Endothelial cell of umbilical vein (primary cell): Measurements from ENCODE around the gene ACIN1. TPM values are rescaled to one million over a fixed set of nuclear protein-coding genes. Genes with fewer than 3 reads are reported as not detected.

Experiments used
- BruUV-seq: library from RNA; stranded (reverse); fragments of 400-500 nt; replicated peaks from 2 replicates; lab custom pipeline; 2021; lab: Mats Ljungman, UMichigan
- CTCF ChIA-PET: fragments of 300-600, 350-600 bp; sonication (Branson Sonifier 250); formaldehyde crosslinking; loops from one replicate; lab custom pipeline; 2021; ENCODE audit warnings: antibody characterized with exemption, inconsistent platforms; lab: Charles Lee
- POLR2A ChIA-PET: fragments of 300-600, 350-600 bp; sonication (Branson Sonifier 250); formaldehyde crosslinking; loops from one replicate; lab custom pipeline; 2021; ENCODE audit warnings: antibody characterized with exemption, inconsistent platforms; lab: Charles Lee
- DNase-seq: peaks from one replicate; pipeline ENCODE4 v3.0.0-alpha.2; 2011; ENCODE audit warnings: low read depth, low spot score
- FAIRE-seq: peaks from 2 replicates; lab custom pipeline; 2011; peaks lifted over from hg19 to GRCh38; lab: Jason Lieb, UNC
- H2AFZ ChIP-seq: 2 replicates; pipeline ENCODE4 v1.6.0; 2012; ENCODE audit warnings: low read depth, low read length, control low read depth, inconsistent platforms
- H3K27ac ChIP-seq: 2 replicates; pipeline ENCODE4 v1.5.1; 2011; ENCODE audit warnings: low read depth, mild to moderate bottlenecking, control low read depth, low read length, moderate library complexity; ENCODE audit not compliant: insufficient read depth
- H3K27me3 ChIP-seq, 2 experiments: 2 replicates each; pipeline versions ENCODE4 v1.6.0 to v1.6.1; 2011; ENCODE audit warnings: low read length in 2 of 2, mixed read lengths in 1 of 2; ENCODE audit not compliant: control insufficient read depth in 2 of 2, insufficient read depth in 2 of 2
- H3K36me3 ChIP-seq, 2 experiments: 2 replicates in 1 of 2; 3 replicates in 1 of 2; pipeline ENCODE4 v1.5.1; 2011; ENCODE audit warnings: low read length in 2 of 2, mild to moderate bottlenecking in 1 of 2, moderate library complexity in 1 of 2; ENCODE audit not compliant: control insufficient read depth in 2 of 2, insufficient read depth in 2 of 2; ENCODE audit errors: extremely low read depth in 1 of 2
- H3K4me1 ChIP-seq: 3 replicates; pipeline ENCODE4 v1.5.1; 2011; ENCODE audit warnings: mild to moderate bottlenecking, low read length; ENCODE audit not compliant: control insufficient read depth, insufficient read depth; ENCODE audit errors: extremely low read depth
- H3K4me2 ChIP-seq: 2 replicates; pipeline ENCODE4 v1.6.1; 2011; ENCODE audit warnings: low read length, control low read depth, mixed read lengths; ENCODE audit not compliant: insufficient read depth
- H3K4me3 ChIP-seq, 3 experiments: fragments of 200-600 bp in 1 of 3; sonication (generic), shearing (Covaris generic) in 1 of 3; replicated peaks in 1 of 3; 2 replicates each; pipeline ENCODE4 v1.5.1; 2011 to 2016; ENCODE audit warnings: control low read depth in 3 of 3, low read length in 3 of 3, mild to moderate bottlenecking in 2 of 3, inconsistent platforms in 1 of 3, low read depth in 1 of 3, moderate library complexity in 1 of 3; ENCODE audit not compliant: insufficient read depth in 1 of 3
- H3K79me2 ChIP-seq: 2 replicates; pipeline ENCODE4 v1.6.0; 2012; ENCODE audit warnings: low read length, inconsistent platforms; ENCODE audit not compliant: control insufficient read depth, insufficient read depth
- H3K9ac ChIP-seq: replicated peaks from 2 replicates; pipeline ENCODE3; 2011; ENCODE audit warnings: low read length, control low read depth; ENCODE audit not compliant: insufficient read depth; ENCODE audit errors: extremely low read depth
- H3K9me1 ChIP-seq: replicated peaks from 3 replicates; pipeline ENCODE4 v1.6.0; 2011; ENCODE audit warnings: mild to moderate bottlenecking, low read length; ENCODE audit not compliant: control insufficient read depth, insufficient read depth; ENCODE audit errors: extremely low read depth
- H3K9me3 ChIP-seq: replicated peaks from 2 replicates; pipeline ENCODE4 v1.5.1; 2012; ENCODE audit warnings: low read length, inconsistent platforms; ENCODE audit not compliant: control insufficient read depth, insufficient read depth
- H4K20me1 ChIP-seq: replicated peaks from 2 replicates; pipeline ENCODE3; 2011; ENCODE audit warnings: mild to moderate bottlenecking, low read length; ENCODE audit not compliant: control insufficient read depth, insufficient read depth; ENCODE audit errors: extremely low read depth
- EZH2 ChIP-seq: IDR thresholded peaks from 2 replicates; pipeline ENCODE4 v1.6.1; 2012; ENCODE audit warnings: borderline replicate concordance, low read depth, mild to moderate bottlenecking, moderate library complexity, low read length, inconsistent platforms; ENCODE audit not compliant: severe bottlenecking
- FOS ChIP-seq: IDR thresholded peaks from 2 replicates; pipeline ENCODE4 v1.6.1; 2011; ENCODE audit warnings: mild to moderate bottlenecking, low read length, moderate library complexity, borderline replicate concordance; ENCODE audit not compliant: insufficient read depth
- GATA2 ChIP-seq: IDR thresholded peaks from 2 replicates; pipeline ENCODE4 v1.7.0; 2011; ENCODE audit warnings: low read depth, mild to moderate bottlenecking, moderate library complexity, mixed read lengths, low read length; ENCODE audit not compliant: insufficient read length, insufficient read depth
- JUN ChIP-seq: IDR thresholded peaks from 2 replicates; pipeline ENCODE4 v1.6.1; 2011; ENCODE audit warnings: borderline replicate concordance, low read depth; ENCODE audit not compliant: insufficient read length, insufficient read depth
- MYC ChIP-seq: IDR thresholded peaks from one replicate; pipeline ENCODE4 v1.6.1; 2011; ENCODE audit warnings: mild to moderate bottlenecking, low read depth, low read length
- POLR2A ChIP-seq: IDR thresholded peaks from 2 replicates; pipeline ENCODE4 v1.6.1; 2012; ENCODE audit warnings: low read depth, mild to moderate bottlenecking, control low read depth, low read length
- POLR2AphosphoS5 ChIP-seq: IDR thresholded peaks from 2 replicates; pipeline ENCODE4 v1.6.1; 2012; ENCODE audit warnings: low read depth, mild to moderate bottlenecking, control low read depth, low read length, moderate library complexity; ENCODE audit not compliant: insufficient read depth
- dilution Hi-C: fragments of 300-500 bp; cut with MboI; formaldehyde crosslinking; loops from one replicate; pipeline ENCODE4 v1.15.0; 2019; ENCODE audit warnings: low sequenced_read_pairs; ENCODE audit not compliant: extremely low pct_ligation_motif_present
- intact Hi-C: fragments of 100-400 bp; cut with micrococcal nuclease; formaldehyde crosslinking; loops from one replicate; pipeline ENCODE4 v1.10.0; 2022
- polyA plus RNA-seq, 4 experiments: library from polyadenylated mRNA; depleted of rRNA in 3 of 4; stranded (reverse) in 3 of 4; unstranded in 1 of 4; fragments of >200 nt; gene quantifications; 2 replicates each; pipeline versions ENCODE4 v1.2.1 to v1.2.3, GENCODE V29; 2011 to 2012; ENCODE audit warnings: missing spikeins in 1 of 4
- total RNA-seq: library from RNA; stranded (reverse); gene quantifications from 2 replicates; pipeline ENCODE4 v1.2.3, GENCODE V29; 2021
- TF ChIP-seq, protein P1 (sequence below): IDR thresholded peaks from 2 replicates; pipeline ENCODE4 v1.6.1; 2011; ENCODE audit not compliant: insufficient read depth, insufficient read length
- TF ChIP-seq, protein P2 (sequence below), 2 donors: IDR thresholded peaks; 1 replicate in 1 of 2; 2 replicates in 1 of 2; pipeline ENCODE4 v1.5.1; 2011; ENCODE audit warnings: low read length in 2 of 2, mild to moderate bottlenecking in 2 of 2, moderate library complexity in 2 of 2, control low read depth in 1 of 2, inconsistent platforms in 1 of 2, low read depth in 1 of 2; ENCODE audit not compliant: insufficient read depth in 1 of 2; ENCODE audit errors: extremely low read depth in 1 of 2

ACIN1 gene
- total and polyA plus RNA-seq, 2 donors (not counting 3 experiments of a cell fraction or from before 2014, with no cell fraction given) = 146 to 240 TPM

DNA sequence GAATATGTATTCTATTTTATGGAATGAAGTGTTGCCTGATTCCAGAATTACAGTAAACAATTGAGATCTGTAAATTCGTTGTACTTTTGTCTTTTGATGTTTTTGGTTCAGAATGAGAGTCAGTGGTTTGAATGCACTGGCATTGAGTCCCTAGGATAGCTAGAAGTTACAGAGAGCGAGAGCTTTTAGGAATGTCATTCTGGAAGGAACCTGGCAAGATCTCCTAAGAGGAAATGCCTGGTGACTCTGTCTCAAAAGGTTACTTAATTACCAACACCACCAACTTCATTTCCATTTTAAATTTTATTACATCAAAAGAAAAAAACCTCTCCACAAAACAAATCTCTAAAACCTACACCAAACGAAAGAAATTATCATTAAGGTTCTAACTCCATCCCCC lies 30.1 kb upstream of the ACIN1 start:
- H3K9me3 ChIP-seq = no peaks in the 10 kb centered on the region
- intact Hi-C loops = no loop called here

More for the DNA sequence above, 30.1 kb upstream of the ACIN1 start:
- Histone ChIP-seq H3K79me2 (no peaks in the 10 kb centered on the region), H4K20me1 (no peaks in the 10 kb centered on the region), H3K36me3 (no peaks in the 10 kb centered on the region), H3K4me3 (no peak overlapping the region), H3K9ac (no peak overlapping the region), H3K4me2 (no peak overlapping the region), H2AFZ (no peak overlapping the region), H3K4me1 (peaks cover 35% of the 10 kb centered on the region), H3K9me1 (no peaks in the 10 kb centered on the region), H3K27ac (no peak overlapping the region), H3K27me3 (no peaks in the 10 kb centered on the region)
- FAIRE-seq (peak; percentile 68), DNase-seq (no peak)
- no peak for TF ChIP-seq MYC
- TF ChIP-seq POLR2AphosphoS5 = no peak
- no peak for TF ChIP-seq EZH2
- no peak for TF ChIP-seq GATA2
- TF ChIP-seq, protein P1, sequence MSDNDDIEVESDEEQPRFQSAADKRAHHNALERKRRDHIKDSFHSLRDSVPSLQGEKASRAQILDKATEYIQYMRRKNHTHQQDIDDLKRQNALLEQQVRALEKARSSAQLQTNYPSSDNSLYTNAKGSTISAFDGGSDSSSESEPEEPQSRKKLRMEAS = no peak
- TF ChIP-seq JUN = no peak
- TF ChIP-seq, protein P2, sequence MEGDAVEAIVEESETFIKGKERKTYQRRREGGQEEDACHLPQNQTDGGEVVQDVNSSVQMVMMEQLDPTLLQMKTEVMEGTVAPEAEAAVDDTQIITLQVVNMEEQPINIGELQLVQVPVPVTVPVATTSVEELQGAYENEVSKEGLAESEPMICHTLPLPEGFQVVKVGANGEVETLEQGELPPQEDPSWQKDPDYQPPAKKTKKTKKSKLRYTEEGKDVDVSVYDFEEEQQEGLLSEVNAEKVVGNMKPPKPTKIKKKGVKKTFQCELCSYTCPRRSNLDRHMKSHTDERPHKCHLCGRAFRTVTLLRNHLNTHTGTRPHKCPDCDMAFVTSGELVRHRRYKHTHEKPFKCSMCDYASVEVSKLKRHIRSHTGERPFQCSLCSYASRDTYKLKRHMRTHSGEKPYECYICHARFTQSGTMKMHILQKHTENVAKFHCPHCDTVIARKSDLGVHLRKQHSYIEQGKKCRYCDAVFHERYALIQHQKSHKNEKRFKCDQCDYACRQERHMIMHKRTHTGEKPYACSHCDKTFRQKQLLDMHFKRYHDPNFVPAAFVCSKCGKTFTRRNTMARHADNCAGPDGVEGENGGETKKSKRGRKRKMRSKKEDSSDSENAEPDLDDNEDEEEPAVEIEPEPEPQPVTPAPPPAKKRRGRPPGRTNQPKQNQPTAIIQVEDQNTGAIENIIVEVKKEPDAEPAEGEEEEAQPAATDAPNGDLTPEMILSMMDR (IDR thresholded peaks at IDR 0.05; ENCODE audit: extremely low read depth in 1 of 2, insufficient read depth in 1 of 2, low read depth in 1 of 2, low read length in 2 of 2) = no peak
- no peak for TF ChIP-seq POLR2A
- no peak for TF ChIP-seq FOS
- no TSS peak for BruUV-seq
- dilution Hi-C loops = no loop called here
- POLR2A ChIA-PET = interaction anchor here (0.7 kb wide), 1 partner anchor 70 kb away, joined by 3 read pairs; no protein-coding TSS in a partner anchor
- CTCF ChIA-PET = interaction anchor here (0.7 to 14.5 kb wide), 4 partner anchors 14 to 54 kb away, joined by 4 to 1289 read pairs (median 5); partner anchors contain the start of genes ACIN1 and SLC7A8
